HuH-7.5 (cell line): Measurements from ENCODE around the gene TRPV4.

Source experiments
- DNase-seq: peaks from one replicate; pipeline ENCODE4 v3.0.0; 2011; ENCODE audit warnings: low spot score

Gene TRPV4

GRCh38 chr12:109827566-109828550 is 5.3 kb downstream of the TRPV4 start:
- no peak for DNase-seq

GRCh38 chr12:109827080-109827479 is 6.1 kb downstream of the TRPV4 start:
- DNase-seq = no peak

- no peak for DNase-seq
Measured at GRCh38 chr12:109824731-109825130, 8.5 kb downstream of the TRPV4 start.

GRCh38 chr12:109822951-109823411 is 10.2 kb downstream of the TRPV4 start:
- no peak for DNase-seq

- DNase-seq = no peak
Measured at GRCh38 chr12:109822416-109822815, 10.8 kb downstream of the TRPV4 start.

GRCh38 chr12:109821968-109822367 is 11.2 kb downstream of the TRPV4 start:
- no peak for DNase-seq

- no peak for DNase-seq
Measured at GRCh38 chr12:109820816-109821381, 12.3 kb downstream of the TRPV4 start.

GRCh38 chr12:109818905-109819500 is 14.2 kb downstream of the TRPV4 start:
- no peak for DNase-seq

- no peak for DNase-seq
Measured at GRCh38 chr12:109818253-109818652, 14.9 kb downstream of the TRPV4 start.

GRCh38 chr12:109817627-109818231 is 15.5 kb downstream of the TRPV4 start:
- DNase-seq = no peak

GRCh38 chr12:109816870-109817269 is 16.3 kb downstream of the TRPV4 start:
- no peak for DNase-seq

GRCh38 chr12:109815757-109816617 is 17.2 kb downstream of the TRPV4 start:
- no peak for DNase-seq

GRCh38 chr12:109815225-109815624 is 18.0 kb downstream of the TRPV4 start:
- no peak for DNase-seq

GRCh38 chr12:109814600-109815150 is 18.5 kb downstream of the TRPV4 start:
- DNase-seq = no peak

GRCh38 chr12:109813810-109814416 is 19.3 kb downstream of the TRPV4 start:
- DNase-seq = no peak

- no peak for DNase-seq
Measured at GRCh38 chr12:109811624-109811995, 21.6 kb downstream of the TRPV4 start.

GRCh38 chr12:109810954-109811623 is 22.1 kb downstream of the TRPV4 start:
- DNase-seq = no peak

- no peak for DNase-seq
Measured at GRCh38 chr12:109808876-109809646, 24.1 kb downstream of the TRPV4 start.

GRCh38 chr12:109807954-109808643 is 25.1 kb downstream of the TRPV4 start:
- no peak for DNase-seq
